Parathyroid adenoma (tissue), 2 donors: ENCODE measurements around the gene UBXN6.

Source experiments
- H2AFZ ChIP-seq: fragments of 300-600 bp; sonication (generic); one replicate; pipeline ENCODE4 v1.7.0; 2017; ENCODE audit warnings: antibody characterized with exemption, mild to moderate bottlenecking
- H3K27ac ChIP-seq: fragments of 300-600 bp; sonication (generic); one replicate; pipeline ENCODE4 v1.7.0; 2017
- H3K27me3 ChIP-seq: fragments of 300-600 bp; sonication (generic); one replicate; pipeline ENCODE4 v1.7.0; 2017; ENCODE audit warnings: low read length; ENCODE audit not compliant: control insufficient read depth, insufficient read depth
- H3K36me3 ChIP-seq: fragments of 300-600 bp; sonication (generic); one replicate; pipeline ENCODE4 v1.7.0; 2017; ENCODE audit warnings: low read length; ENCODE audit not compliant: control insufficient read depth, insufficient read depth
- H3K4me1 ChIP-seq: fragments of 300-600 bp; sonication (generic); one replicate; pipeline ENCODE4 v1.7.0; 2017; ENCODE audit warnings: control low read depth
- H3K4me2 ChIP-seq: fragments of 300-600 bp; sonication (generic); one replicate; pipeline ENCODE4 v1.7.0; 2017; ENCODE audit warnings: low read length
- H3K4me3 ChIP-seq: fragments of 300-600 bp; sonication (generic); one replicate; pipeline ENCODE4 v1.7.0; 2017; ENCODE audit warnings: low read depth, low read length
- H3K79me2 ChIP-seq: fragments of 300-600 bp; sonication (generic); one replicate; pipeline ENCODE4 v1.7.0; 2017; ENCODE audit warnings: control low read depth
- H3K9ac ChIP-seq: fragments of 300-600 bp; sonication (generic); one replicate; pipeline ENCODE4 v1.7.0; 2017; ENCODE audit warnings: mild to moderate bottlenecking
- H3K9me3 ChIP-seq: fragments of 300-600 bp; sonication (generic); one replicate; pipeline ENCODE4 v1.7.0; 2017; ENCODE audit warnings: low read length; ENCODE audit not compliant: control insufficient read depth
- TF ChIP-seq, protein P1 (sequence below): fragments of 300-600 bp; sonication (generic); IDR thresholded peaks from one replicate; pipeline ENCODE4 v1.7.0; 2017; ENCODE audit warnings: antibody characterized with exemption, mild to moderate bottlenecking
- donor health status: primary hyperparathyroidism.

Gene UBXN6

DNA sequence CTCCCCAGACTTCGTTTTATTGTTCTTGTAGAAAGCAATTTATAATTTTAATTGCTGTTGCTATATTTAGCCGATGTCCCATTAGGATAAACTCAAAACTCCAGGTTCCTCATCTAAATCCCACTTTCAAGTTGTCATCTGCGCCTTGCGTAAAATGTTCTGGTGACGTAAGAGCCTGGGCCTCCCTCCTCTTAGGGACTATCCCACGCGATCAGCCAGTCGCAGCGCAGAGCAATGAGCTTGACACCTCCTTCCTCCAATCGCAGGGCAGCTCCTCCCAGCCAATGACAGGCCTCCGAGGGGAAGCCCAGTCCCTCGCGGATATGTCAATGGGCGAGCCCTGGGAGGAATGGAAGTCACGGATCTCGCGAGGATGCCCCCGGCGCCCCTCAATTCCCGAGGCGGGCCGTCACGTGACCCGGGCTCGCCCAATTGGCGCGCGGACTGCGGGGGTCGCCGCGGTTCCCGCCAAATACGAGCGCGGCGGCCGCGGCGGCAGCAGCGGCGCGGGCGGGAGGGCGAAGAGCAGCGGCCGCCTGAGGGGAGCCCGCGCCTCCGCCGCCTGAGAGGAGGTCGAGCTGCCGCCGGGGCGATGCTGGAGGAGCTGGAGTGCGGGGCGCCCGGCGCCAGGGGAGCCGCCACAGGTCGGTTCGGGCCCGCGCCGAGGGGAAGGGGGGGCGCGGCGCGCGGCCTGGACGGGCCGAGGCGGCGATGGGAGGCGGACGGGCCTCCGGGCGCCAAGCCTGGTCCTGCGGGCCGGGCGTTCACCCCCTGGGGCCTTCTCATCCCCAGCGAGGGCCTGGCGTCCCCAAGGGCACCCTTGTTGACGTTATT, 55.2 kb downstream of the UBXN6 start, which contains the start of gene CHAF1A:
Gene CHAF1A (plus strand): TSS at position 470 of the 834 bp plus-strand sequence. CDS start 123 bp downstream, at position 593.
- Histone ChIP-seq H3K27me3 (no peaks in the 10 kb centered on the region), H3K36me3 (no peaks in the 10 kb centered on the region)

DNA sequence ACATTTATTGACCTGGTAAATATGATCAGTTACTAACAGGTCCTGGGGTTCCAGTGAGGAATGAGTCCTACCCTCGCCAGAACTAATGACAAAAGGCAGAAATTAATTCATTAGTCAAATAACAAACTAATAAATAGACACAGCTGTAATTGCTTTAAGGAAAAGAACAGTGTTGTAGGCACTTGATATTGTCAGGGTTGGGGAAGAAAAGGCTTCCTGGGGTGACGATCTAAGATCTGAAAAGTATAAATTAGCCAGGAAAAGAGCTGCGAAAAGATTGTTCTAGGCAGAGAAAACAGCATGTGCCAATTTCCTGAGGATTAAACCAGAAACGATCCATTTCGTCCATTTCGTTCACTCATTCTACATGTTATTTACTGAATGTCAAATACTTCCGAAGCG, 55.8 kb downstream of the UBXN6 start:
- Histone ChIP-seq H2AFZ (peak overlapping the region; percentile 74), H3K79me2 (peaks cover 33% of the 10 kb centered on the region), H3K4me3 (peak overlapping the region; percentile 60), H3K36me3 (no peaks in the 10 kb centered on the region), H3K4me1 (peaks cover 10% of the 10 kb centered on the region), H3K9ac (no peak overlapping the region), H3K4me2 (peak overlapping the region; percentile 74), H3K9me3 (no peaks in the 10 kb centered on the region), H3K27me3 (no peaks in the 10 kb centered on the region), H3K27ac (peak overlapping the region; percentile 77)
- TF ChIP-seq, protein P1, sequence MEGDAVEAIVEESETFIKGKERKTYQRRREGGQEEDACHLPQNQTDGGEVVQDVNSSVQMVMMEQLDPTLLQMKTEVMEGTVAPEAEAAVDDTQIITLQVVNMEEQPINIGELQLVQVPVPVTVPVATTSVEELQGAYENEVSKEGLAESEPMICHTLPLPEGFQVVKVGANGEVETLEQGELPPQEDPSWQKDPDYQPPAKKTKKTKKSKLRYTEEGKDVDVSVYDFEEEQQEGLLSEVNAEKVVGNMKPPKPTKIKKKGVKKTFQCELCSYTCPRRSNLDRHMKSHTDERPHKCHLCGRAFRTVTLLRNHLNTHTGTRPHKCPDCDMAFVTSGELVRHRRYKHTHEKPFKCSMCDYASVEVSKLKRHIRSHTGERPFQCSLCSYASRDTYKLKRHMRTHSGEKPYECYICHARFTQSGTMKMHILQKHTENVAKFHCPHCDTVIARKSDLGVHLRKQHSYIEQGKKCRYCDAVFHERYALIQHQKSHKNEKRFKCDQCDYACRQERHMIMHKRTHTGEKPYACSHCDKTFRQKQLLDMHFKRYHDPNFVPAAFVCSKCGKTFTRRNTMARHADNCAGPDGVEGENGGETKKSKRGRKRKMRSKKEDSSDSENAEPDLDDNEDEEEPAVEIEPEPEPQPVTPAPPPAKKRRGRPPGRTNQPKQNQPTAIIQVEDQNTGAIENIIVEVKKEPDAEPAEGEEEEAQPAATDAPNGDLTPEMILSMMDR, result no peak

More for the DNA sequence above, 55.2 kb downstream of the UBXN6 start, which contains the start of gene CHAF1A:
- TF ChIP-seq, protein P1, result no peak
- H3K27ac ChIP-seq, result peak within 1 kb of the TSS; percentile 77
- peak within 1 kb of the TSS; percentile 78 for H3K4me2 ChIP-seq
- H3K79me2 ChIP-seq, result peaks cover 27% of the 10 kb centered on the region
- H3K9ac ChIP-seq, result no peak within 1 kb of the TSS
- H3K4me3 ChIP-seq, result peak within 1 kb of the TSS; percentile 60
- H2AFZ ChIP-seq, result peak within 1 kb of the TSS; percentile 81
- no peaks in the 10 kb centered on the region for H3K9me3 ChIP-seq
- H3K4me1 ChIP-seq, result peaks cover 4% of the 10 kb centered on the region

DNA sequence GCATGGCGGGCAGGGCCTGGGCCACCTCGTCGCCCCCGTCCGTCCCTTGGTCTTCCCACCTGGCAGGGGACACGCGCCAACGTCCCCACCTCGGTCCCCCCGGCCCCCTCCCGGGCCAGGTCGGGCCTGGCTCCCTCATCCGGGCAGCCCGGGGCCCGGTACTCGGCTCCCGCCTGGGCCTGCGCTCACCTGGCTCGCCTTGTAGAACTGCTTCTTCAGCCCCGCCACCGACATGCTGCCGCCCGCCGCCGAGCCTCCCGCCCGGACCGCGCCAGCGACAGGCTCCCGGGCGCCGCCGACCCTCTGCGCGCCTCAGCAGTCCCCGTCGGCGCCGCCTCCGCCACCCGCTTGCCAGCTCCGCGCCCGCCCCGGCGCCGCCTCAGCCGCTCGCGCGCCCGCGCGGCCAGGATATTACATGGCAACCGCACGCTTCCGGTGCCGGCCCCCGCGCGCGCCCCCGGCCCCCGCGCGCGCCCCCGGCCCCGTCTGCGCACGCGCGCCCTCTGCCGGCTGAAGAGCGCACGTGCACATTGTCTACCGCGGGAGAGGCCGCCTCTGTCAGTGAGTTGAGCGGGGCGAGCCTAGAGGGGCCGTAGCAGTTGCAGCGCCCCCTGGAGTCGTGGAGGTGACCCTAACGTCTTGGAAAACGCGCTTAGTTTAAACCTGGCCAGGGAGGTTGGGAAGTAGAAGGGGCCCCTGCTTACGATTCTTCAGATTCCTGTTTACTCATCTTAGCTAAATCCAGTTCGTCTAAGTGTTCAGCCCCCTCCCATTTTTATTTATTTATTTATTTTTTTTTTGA, 57.3 kb downstream of the UBXN6 start, which contains the start of gene SH3GL1:
Gene SH3GL1 (minus strand): TSS at position 413 of the 802 bp plus-strand sequence. CDS start 179 bp downstream, at position 234.
- Histone ChIP-seq H2AFZ (peak within 1 kb of the TSS; percentile 68), H3K9me3 (no peaks in the 10 kb centered on the region), H3K27ac (peak within 1 kb of the TSS; percentile 85), H3K27me3 (no peaks in the 10 kb centered on the region), H3K79me2 (peaks cover 48% of the 10 kb centered on the region), H3K36me3 (no peaks in the 10 kb centered on the region), H3K9ac (peak within 1 kb of the TSS; percentile 68), H3K4me1 (peaks cover 14% of the 10 kb centered on the region), H3K4me3 (peak within 1 kb of the TSS; percentile 75), H3K4me2 (peak within 1 kb of the TSS; percentile 96)
- TF ChIP-seq, protein P1, result peak; percentile 88

DNA sequence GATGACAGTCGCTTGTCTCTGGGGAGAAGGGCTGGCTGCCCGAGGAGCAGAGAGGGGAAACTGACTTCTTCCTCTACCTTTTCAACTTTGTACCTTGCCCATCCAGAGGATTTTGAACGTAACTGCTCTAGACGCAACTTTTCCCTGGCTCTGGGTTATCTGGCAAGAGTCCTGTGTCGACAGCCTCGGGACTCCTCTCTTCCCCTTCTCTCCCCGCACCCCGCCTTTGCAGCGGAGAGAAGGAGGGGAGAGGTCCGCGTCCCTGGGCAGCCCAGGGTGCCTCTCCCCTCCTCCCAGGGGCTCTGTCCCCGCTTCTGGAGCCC, 57.8 kb downstream of the UBXN6 start:
- H2AFZ ChIP-seq, result peak overlapping the region; percentile 68
- no peaks in the 10 kb centered on the region for H3K36me3 ChIP-seq
- H3K27me3 ChIP-seq, result no peaks in the 10 kb centered on the region
- no peaks in the 10 kb centered on the region for H3K9me3 ChIP-seq
- H3K9ac ChIP-seq, result peak overlapping the region; percentile 68
- H3K79me2 ChIP-seq, result peaks cover 53% of the 10 kb centered on the region
- H3K4me1 ChIP-seq, result peaks cover 20% of the 10 kb centered on the region
- peak overlapping the region; percentile 85 for H3K27ac ChIP-seq
- TF ChIP-seq, protein P1, result no peak
- H3K4me3 ChIP-seq, result peak overlapping the region; percentile 75
- peak overlapping the region; percentile 96 for H3K4me2 ChIP-seq
